Stimulated activated CD4-positive, alpha-beta T cell treated with anti-CD3 and anti-CD28 coated beads, Interleukin-4, amount 100 ng/mL, for 4 hours (primary cell): Measurements from ENCODE around the gene PIGB.
"Not testable (repeated sequence)": the region's sequence is repeated elsewhere in the genome, so short reads cannot be mapped to it uniquely, and the experiment has no call there.

Experiments
- DNase-seq, 2 experiments: peaks; one replicate each; pipeline ENCODE4 v3.0.0-alpha.2; 2020

PIGB gene

GRCh38 chr15:55318588-55319494 is at the start of gene PIGB, which contains the start of gene PIGBOS1:
Gene PIGB, plus strand, starts transcription at chr15:55319222. Its CDS starts 29 bp downstream, at chr15:55319251.
Gene PIGBOS1, minus strand, starts transcription at chr15:55319123. Its CDS starts 1,331 bp downstream, at chr15:55317792.
- DNase-seq, result peak; percentile 65 to 72

- DNase-seq, result no peak
Measured at GRCh38 chr15:55270291-55270690, 48.7 kb upstream of the PIGB start.

- DNase-seq, result no peak
Measured at GRCh38 chr15:55276324-55276723, 42.7 kb upstream of the PIGB start.

GRCh38 chr15:55277116-55277564 is 41.9 kb upstream of the PIGB start:
- peak in 1 of 2 experiments; percentile 23 for DNase-seq

- DNase-seq, result no peak
Measured at GRCh38 chr15:55277715-55278114, 41.3 kb upstream of the PIGB start.

- no peak for DNase-seq
Measured at GRCh38 chr15:55279100-55279745, 39.8 kb upstream of the PIGB start.

GRCh38 chr15:55279746-55280351 is 39.2 kb upstream of the PIGB start:
- peak; percentile 19 to 59 for DNase-seq

GRCh38 chr15:55280589-55280988 is 38.4 kb upstream of the PIGB start:
- DNase-seq, result not testable (repeated sequence)

- DNase-seq, result no peak
Measured at GRCh38 chr15:55281517-55282228, 37.3 kb upstream of the PIGB start.

- DNase-seq, result no peak
Measured at GRCh38 chr15:55282284-55282833, 36.7 kb upstream of the PIGB start.

- no peak for DNase-seq
Measured at GRCh38 chr15:55283379-55284147, 35.5 kb upstream of the PIGB start.

- DNase-seq, result no peak
Measured at GRCh38 chr15:55284426-55284825, 34.6 kb upstream of the PIGB start.

- DNase-seq, result not testable (repeated sequence)
Measured at GRCh38 chr15:55286442-55287189, 32.4 kb upstream of the PIGB start.

GRCh38 chr15:55288006-55288717 is 30.9 kb upstream of the PIGB start:
- DNase-seq, result no peak

- DNase-seq, result peak; percentile 6 to 35
Measured at GRCh38 chr15:55289011-55289745, 29.8 kb upstream of the PIGB start.

- peak; percentile 75 to 79 for DNase-seq
Measured at GRCh38 chr15:55289746-55290527, 29.1 kb upstream of the PIGB start, which contains the start of gene RAB27A. Gene RAB27A, minus strand, starts transcription at chr15:55289813. Its CDS starts 54,879 bp downstream, at chr15:55234934.

- peak; percentile 81 to 84 for DNase-seq
Measured at GRCh38 chr15:55290528-55291057, 28.4 kb upstream of the PIGB start.

GRCh38 chr15:55297315-55297714 is 21.7 kb upstream of the PIGB start:
- no peak for DNase-seq
